ENCODE data around the gene ZNF599. TPM values are rescaled to one million over a fixed set of nuclear protein-coding genes. Genes with fewer than 3 reads are reported as not detected.

ZNF599 gene
- total RNA-seq, 1 donor from 2014 or later: 5.7 TPM

- no peaks in the 10 kb centered on the region for H4K20me1 ChIP-seq (ENCODE audit: insufficient read depth, low read length)
- peaks cover 4% of the 10 kb centered on the region for H3K9me3 ChIP-seq (ENCODE audit: insufficient read depth, low read depth, low read length)
- Mint-ChIP-seq H3K27me3 (ENCODE audit: low read depth, unreplicated experiment) (peaks cover 15% of the 10 kb centered on the region), H3K36me3 (ENCODE audit: low read depth, unreplicated experiment) (no peaks in the 10 kb centered on the region), H3K4me1 (ENCODE audit: low read depth, unreplicated experiment) (no peaks in the 10 kb centered on the region), H3K27ac (ENCODE audit: unreplicated experiment) (no peak overlapping the region), H3K4me3 (ENCODE audit: unreplicated experiment) (no peak overlapping the region), H3K9me3 (ENCODE audit: unreplicated experiment) (peaks cover 8% of the 10 kb centered on the region)
- no peak overlapping the region for H3K4me3 ChIP-seq (ENCODE audit: insufficient read depth, low read depth, low read length)
- H3K79me2 ChIP-seq (ENCODE audit: insufficient read depth, low read length): no peaks in the 10 kb centered on the region
- no peak for TF ChIP-seq CTCF (IDR thresholded peaks at IDR 0.05; ENCODE audit: insufficient read depth, low read depth, low read length)
- TF ChIP-seq EZH2 (IDR thresholded peaks at IDR 0.05; ENCODE audit: insufficient read depth, low read length): no peak
- H3K9ac ChIP-seq (ENCODE audit: low read length): no peak overlapping the region
- no peaks in the 10 kb centered on the region for H3K4me1 ChIP-seq (ENCODE audit: insufficient read depth, low read length)
- H3K27me3 ChIP-seq (ENCODE audit: insufficient read depth, low read length): no peaks in the 10 kb centered on the region
- FAIRE-seq (no peak), DNase-seq (ENCODE audit: low read depth) (no peak)
- H3K27ac ChIP-seq (ENCODE audit: low read depth, low read length): no peak overlapping the region
- no peak overlapping the region for H3K4me2 ChIP-seq (ENCODE audit: low read length)
- no peak overlapping the region for H2AFZ ChIP-seq (ENCODE audit: low read depth, low read length)
- no peaks in the 10 kb centered on the region for H3K36me3 ChIP-seq (ENCODE audit: insufficient read depth, low read length)
Measured at GRCh38 chr19:34787059-34787824, 14.2 kb upstream of the ZNF599 start.

DNA sequence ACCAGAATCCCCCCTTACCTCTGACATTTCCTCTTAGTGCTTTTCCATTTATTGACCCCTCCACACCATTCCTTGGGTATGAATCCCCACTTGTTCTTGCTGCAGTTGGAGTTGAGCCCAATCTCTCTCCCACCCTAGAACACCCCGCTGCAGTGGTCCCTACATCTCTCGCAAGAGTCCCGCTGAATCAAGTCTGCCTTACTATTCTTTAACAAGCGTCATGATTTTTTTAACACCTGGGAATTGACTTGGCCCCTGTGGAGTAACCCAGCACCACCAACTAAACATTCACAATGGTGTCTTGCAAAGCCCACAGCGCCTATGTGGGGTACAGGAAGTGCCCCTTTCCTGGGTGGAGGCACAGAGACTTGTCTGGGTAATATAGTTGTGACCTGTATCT lies 13.2 kb upstream of the ZNF599 start:
- no peak overlapping the region for H3K9ac ChIP-seq (ENCODE audit: low read length)
- Mint-ChIP-seq H3K4me1 (ENCODE audit: low read depth, unreplicated experiment) (no peaks in the 10 kb centered on the region), H3K4me3 (ENCODE audit: unreplicated experiment) (no peak overlapping the region), H3K27ac (ENCODE audit: unreplicated experiment) (no peak overlapping the region), H3K27me3 (ENCODE audit: low read depth, unreplicated experiment) (peaks cover 22% of the 10 kb centered on the region), H3K36me3 (ENCODE audit: low read depth, unreplicated experiment) (no peaks in the 10 kb centered on the region), H3K9me3 (ENCODE audit: unreplicated experiment) (peaks cover 9% of the 10 kb centered on the region)
- H3K36me3 ChIP-seq (ENCODE audit: insufficient read depth, low read length): no peaks in the 10 kb centered on the region
- FAIRE-seq (no peak), DNase-seq (ENCODE audit: low read depth) (no peak)
- no peaks in the 10 kb centered on the region for H3K79me2 ChIP-seq (ENCODE audit: insufficient read depth, low read length)
- H2AFZ ChIP-seq (ENCODE audit: low read depth, low read length): no peak overlapping the region
- H3K4me1 ChIP-seq (ENCODE audit: insufficient read depth, low read length): no peaks in the 10 kb centered on the region
- H4K20me1 ChIP-seq (ENCODE audit: insufficient read depth, low read length): no peaks in the 10 kb centered on the region
- no peak overlapping the region for H3K4me2 ChIP-seq (ENCODE audit: low read length)
- H3K27me3 ChIP-seq (ENCODE audit: insufficient read depth, low read length): no peaks in the 10 kb centered on the region
- peaks cover 4% of the 10 kb centered on the region for H3K9me3 ChIP-seq (ENCODE audit: insufficient read depth, low read depth, low read length)
- TF ChIP-seq EZH2 (IDR thresholded peaks at IDR 0.05; ENCODE audit: insufficient read depth, low read length) (no peak), CTCF (IDR thresholded peaks at IDR 0.05; ENCODE audit: insufficient read depth, low read depth, low read length) (no peak)
- H3K27ac ChIP-seq (ENCODE audit: low read depth, low read length): no peak overlapping the region
- H3K4me3 ChIP-seq (ENCODE audit: insufficient read depth, low read depth, low read length): no peak overlapping the region

GRCh38 chr19:34779652-34780051 lies 6.6 kb upstream of the ZNF599 start:
- H3K9me3 Mint-ChIP-seq (ENCODE audit: unreplicated experiment): peaks cover 14% of the 10 kb centered on the region

More at GRCh38 chr19:34779652-34780051, 6.6 kb upstream of the ZNF599 start:
- H3K9me3 ChIP-seq (ENCODE audit: insufficient read depth, low read depth, low read length): no peaks in the 10 kb centered on the region
- H4K20me1 ChIP-seq (ENCODE audit: insufficient read depth, low read length): no peaks in the 10 kb centered on the region
- H3K27me3 Mint-ChIP-seq (ENCODE audit: low read depth, unreplicated experiment): peaks cover 27% of the 10 kb centered on the region
- no peaks in the 10 kb centered on the region for H3K36me3 Mint-ChIP-seq (ENCODE audit: low read depth, unreplicated experiment)
- H3K4me3 Mint-ChIP-seq (ENCODE audit: unreplicated experiment): no peak overlapping the region
- H3K36me3 ChIP-seq (ENCODE audit: insufficient read depth, low read length): no peaks in the 10 kb centered on the region
- no peaks in the 10 kb centered on the region for H3K27me3 ChIP-seq (ENCODE audit: insufficient read depth, low read length)
- FAIRE-seq (no peak), DNase-seq (ENCODE audit: low read depth) (no peak)
- H3K79me2 ChIP-seq (ENCODE audit: insufficient read depth, low read length): no peaks in the 10 kb centered on the region
- TF ChIP-seq EZH2 (IDR thresholded peaks at IDR 0.05; ENCODE audit: insufficient read depth, low read length) (no peak), CTCF (IDR thresholded peaks at IDR 0.05; ENCODE audit: insufficient read depth, low read depth, low read length) (no peak)
- no peaks in the 10 kb centered on the region for H3K4me1 ChIP-seq (ENCODE audit: insufficient read depth, low read length)
- no peak overlapping the region for H2AFZ ChIP-seq (ENCODE audit: low read depth, low read length)
- no peak overlapping the region for H3K27ac Mint-ChIP-seq (ENCODE audit: unreplicated experiment)
- no peak overlapping the region for H3K27ac ChIP-seq (ENCODE audit: low read depth, low read length)
- no peak overlapping the region for H3K4me2 ChIP-seq (ENCODE audit: low read length)
- H3K4me1 Mint-ChIP-seq (ENCODE audit: low read depth, unreplicated experiment): no peaks in the 10 kb centered on the region
- H3K4me3 ChIP-seq (ENCODE audit: insufficient read depth, low read depth, low read length): no peak overlapping the region
- H3K9ac ChIP-seq (ENCODE audit: low read length): no peak overlapping the region

Data from astrocyte (in vitro differentiated cells and primary cell).